Esophagus squamous epithelium (tissue), 4 donors: ENCODE data around the gene VPS26A.

ENCODE experiments used
- POLR2A ChIP-seq, 4 donors: fragments of 450-650 bp; IDR thresholded peaks; one replicate each; pipeline ENCODE4 v1.6.1; 2017; ENCODE audit warnings: antibody characterized with exemption in 4 of 4, mild to moderate bottlenecking in 4 of 4, moderate library complexity in 3 of 4
- TF ChIP-seq, protein P1 (sequence below), 6 experiments: fragments of 450-650 bp in 4 of 6; fragments of 200-600 bp in 2 of 6; sonication (generic) in 2 of 6; IDR thresholded peaks; one replicate each; pipeline ENCODE4 v1.5.1; 2016 to 2019; ENCODE audit warnings: antibody characterized with exemption in 6 of 6, mild to moderate bottlenecking in 4 of 6, moderate library complexity in 4 of 6

DNA sequence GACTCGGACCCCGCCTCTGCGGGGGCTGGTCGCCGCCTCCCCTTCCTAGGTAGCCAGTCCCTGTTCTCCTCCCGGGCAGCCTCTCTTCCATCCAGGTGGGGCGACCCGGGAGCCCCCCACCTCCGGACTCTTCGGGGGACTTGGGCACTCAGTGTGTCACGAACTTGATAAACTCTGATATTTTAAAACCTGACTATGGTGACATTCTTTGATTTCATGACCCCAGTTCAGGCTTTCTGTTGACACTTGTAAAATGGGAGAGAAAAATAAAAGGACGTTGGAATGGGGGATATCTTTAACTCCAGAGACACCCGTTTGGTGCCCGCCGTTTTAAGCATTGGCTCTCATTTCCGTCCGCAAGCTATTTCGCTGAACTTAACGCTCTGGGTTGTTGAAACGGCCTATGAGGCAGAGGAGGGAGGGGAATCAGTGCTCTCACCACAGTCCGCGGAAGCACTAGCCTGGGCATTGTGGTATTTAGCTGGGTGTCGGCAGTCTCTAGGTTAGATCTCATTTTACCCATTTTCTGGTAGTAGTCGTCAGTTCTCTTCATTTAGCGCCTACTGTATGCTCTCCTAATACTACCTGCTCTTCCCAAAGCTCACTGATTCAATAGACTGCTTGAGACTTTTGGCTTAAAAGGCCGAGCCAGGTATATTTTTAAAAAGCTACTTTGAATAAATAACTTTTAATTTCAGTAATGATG is 738 bp downstream of the VPS26A start:
- TF ChIP-seq POLR2A (IDR thresholded peaks at IDR 0.05), result no peak
- TF ChIP-seq, protein P1, sequence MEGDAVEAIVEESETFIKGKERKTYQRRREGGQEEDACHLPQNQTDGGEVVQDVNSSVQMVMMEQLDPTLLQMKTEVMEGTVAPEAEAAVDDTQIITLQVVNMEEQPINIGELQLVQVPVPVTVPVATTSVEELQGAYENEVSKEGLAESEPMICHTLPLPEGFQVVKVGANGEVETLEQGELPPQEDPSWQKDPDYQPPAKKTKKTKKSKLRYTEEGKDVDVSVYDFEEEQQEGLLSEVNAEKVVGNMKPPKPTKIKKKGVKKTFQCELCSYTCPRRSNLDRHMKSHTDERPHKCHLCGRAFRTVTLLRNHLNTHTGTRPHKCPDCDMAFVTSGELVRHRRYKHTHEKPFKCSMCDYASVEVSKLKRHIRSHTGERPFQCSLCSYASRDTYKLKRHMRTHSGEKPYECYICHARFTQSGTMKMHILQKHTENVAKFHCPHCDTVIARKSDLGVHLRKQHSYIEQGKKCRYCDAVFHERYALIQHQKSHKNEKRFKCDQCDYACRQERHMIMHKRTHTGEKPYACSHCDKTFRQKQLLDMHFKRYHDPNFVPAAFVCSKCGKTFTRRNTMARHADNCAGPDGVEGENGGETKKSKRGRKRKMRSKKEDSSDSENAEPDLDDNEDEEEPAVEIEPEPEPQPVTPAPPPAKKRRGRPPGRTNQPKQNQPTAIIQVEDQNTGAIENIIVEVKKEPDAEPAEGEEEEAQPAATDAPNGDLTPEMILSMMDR (IDR thresholded peaks at IDR 0.05), result no peak
